C4-2B (cell line): Measurements from ENCODE around the gene ITSN1.

ENCODE experiments used
- ZFX ChIP-seq: fragments of 450-650 bp; IDR thresholded peaks from 2 replicates; pipeline ENCODE4 v1.6.1; 2017
- TF ChIP-seq, protein P1 (sequence below): fragments of 450-650 bp; conservative IDR thresholded peaks from 2 replicates; pipeline ENCODE4 v1.5.1; 2017; ENCODE audit warnings: mild to moderate bottlenecking

DNA sequence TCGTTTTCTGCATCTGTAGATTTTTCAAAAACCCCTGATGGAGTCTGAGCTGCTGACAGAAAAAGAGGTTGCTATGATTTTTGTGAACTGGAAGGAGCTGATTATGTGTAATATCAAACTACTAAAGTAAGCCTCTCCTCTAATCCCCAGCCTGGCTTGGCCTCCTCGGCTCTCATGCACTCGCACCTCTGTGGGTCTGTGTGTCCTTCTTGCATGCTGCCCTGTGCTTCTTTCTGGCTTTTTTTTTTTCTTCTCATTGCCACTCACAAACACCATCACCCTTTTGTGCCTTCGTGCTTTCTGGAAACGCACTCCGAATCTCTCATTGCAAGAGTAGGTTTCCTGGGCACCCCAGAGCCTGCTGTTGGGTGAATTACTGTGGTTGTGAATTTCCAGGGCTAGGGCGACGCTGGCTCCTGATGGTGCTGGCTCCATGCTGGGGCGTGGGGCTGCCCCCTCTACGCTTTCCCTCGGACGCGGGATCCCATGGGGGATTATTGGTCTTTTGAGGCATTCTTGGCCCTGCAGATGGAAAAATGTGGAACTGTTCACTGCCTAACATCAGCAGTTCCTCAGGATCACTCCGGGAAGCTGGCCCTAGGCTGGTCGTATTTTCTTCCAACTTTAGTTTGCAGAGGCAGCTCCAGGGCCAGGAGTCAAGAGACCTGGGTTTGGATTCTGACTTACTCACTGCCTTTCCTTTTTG, 216.5 kb downstream of the ITSN1 start:
- TF ChIP-seq, protein P1, sequence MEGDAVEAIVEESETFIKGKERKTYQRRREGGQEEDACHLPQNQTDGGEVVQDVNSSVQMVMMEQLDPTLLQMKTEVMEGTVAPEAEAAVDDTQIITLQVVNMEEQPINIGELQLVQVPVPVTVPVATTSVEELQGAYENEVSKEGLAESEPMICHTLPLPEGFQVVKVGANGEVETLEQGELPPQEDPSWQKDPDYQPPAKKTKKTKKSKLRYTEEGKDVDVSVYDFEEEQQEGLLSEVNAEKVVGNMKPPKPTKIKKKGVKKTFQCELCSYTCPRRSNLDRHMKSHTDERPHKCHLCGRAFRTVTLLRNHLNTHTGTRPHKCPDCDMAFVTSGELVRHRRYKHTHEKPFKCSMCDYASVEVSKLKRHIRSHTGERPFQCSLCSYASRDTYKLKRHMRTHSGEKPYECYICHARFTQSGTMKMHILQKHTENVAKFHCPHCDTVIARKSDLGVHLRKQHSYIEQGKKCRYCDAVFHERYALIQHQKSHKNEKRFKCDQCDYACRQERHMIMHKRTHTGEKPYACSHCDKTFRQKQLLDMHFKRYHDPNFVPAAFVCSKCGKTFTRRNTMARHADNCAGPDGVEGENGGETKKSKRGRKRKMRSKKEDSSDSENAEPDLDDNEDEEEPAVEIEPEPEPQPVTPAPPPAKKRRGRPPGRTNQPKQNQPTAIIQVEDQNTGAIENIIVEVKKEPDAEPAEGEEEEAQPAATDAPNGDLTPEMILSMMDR, result no peak
- TF ChIP-seq ZFX, result no peak
